Measurements from ENCODE around the gene MAPK6.
A peak's percentile ranks its signal among the peaks of the same experiment; 100 is the strongest.

MAPK6 gene

GRCh38 chr15:52018693-52019393 lies at the start of gene MAPK6:
Gene MAPK6, plus strand, starts transcription at chr15:52019219. Its CDS starts 27,242 bp downstream, at chr15:52046461.
- TF ChIP-seq CTCF (IDR thresholded peaks at IDR 0.05), result peak; percentile 32
- peaks cover 8% of the 10 kb centered on the region for H3K27me3 ChIP-seq
- H3K9me3 ChIP-seq, result no peaks in the 10 kb centered on the region
- H3K27ac ChIP-seq, result peak within 1 kb of the TSS; percentile 90
- peaks cover 33 to 38% of the 10 kb centered on the region in 2 experiments for H3K4me1 ChIP-seq (ENCODE audit: control insufficient read depth in 1 of 2, insufficient read depth in 1 of 2, low read depth in 1 of 2, low read length in 1 of 2)
- no peaks in the 10 kb centered on the region for H3K36me3 ChIP-seq
- peak within 1 kb of the TSS; percentile 70 to 76 for H3K4me3 ChIP-seq (ENCODE audit: low read depth in 1 of 2, low read length in 1 of 2)

GRCh38 chr15:51969728-51970127 lies 49.3 kb upstream of the MAPK6 start:
- no peak overlapping the region for H3K4me3 ChIP-seq (ENCODE audit: low read depth in 1 of 2, low read length in 1 of 2)
- no peaks in the 10 kb centered on the region for H3K36me3 ChIP-seq
- peaks cover 6% of the 10 kb centered on the region for H3K9me3 ChIP-seq
- TF ChIP-seq CTCF (IDR thresholded peaks at IDR 0.05), result no peak
- no peaks in the 10 kb centered on the region for H3K27me3 ChIP-seq
- peaks cover 11 to 17% of the 10 kb centered on the region in 2 experiments for H3K4me1 ChIP-seq (ENCODE audit: control insufficient read depth in 1 of 2, insufficient read depth in 1 of 2, low read depth in 1 of 2, low read length in 1 of 2)
- no peak overlapping the region for H3K27ac ChIP-seq

GRCh38 chr15:51970132-51970817 lies 48.7 kb upstream of the MAPK6 start:
- Histone ChIP-seq H3K27me3 (no peaks in the 10 kb centered on the region), H3K36me3 (no peaks in the 10 kb centered on the region), H3K9me3 (peaks cover 6% of the 10 kb centered on the region), H3K27ac (no peak overlapping the region), H3K4me3 (ENCODE audit: low read depth in 1 of 2, low read length in 1 of 2) (no peak overlapping the region), H3K4me1 (ENCODE audit: control insufficient read depth in 1 of 2, insufficient read depth in 1 of 2, low read depth in 1 of 2, low read length in 1 of 2) (peaks cover 11 to 17% of the 10 kb centered on the region in 2 experiments)
- no peak for TF ChIP-seq CTCF (IDR thresholded peaks at IDR 0.05)

GRCh38 chr15:51971032-51971374 lies 48.0 kb upstream of the MAPK6 start:
- TF ChIP-seq CTCF (IDR thresholded peaks at IDR 0.05), result no peak
- Histone ChIP-seq H3K36me3 (no peaks in the 10 kb centered on the region), H3K4me1 (ENCODE audit: control insufficient read depth in 1 of 2, insufficient read depth in 1 of 2, low read depth in 1 of 2, low read length in 1 of 2) (peaks cover 11 to 17% of the 10 kb centered on the region in 2 experiments), H3K27me3 (no peaks in the 10 kb centered on the region), H3K9me3 (peaks cover 6% of the 10 kb centered on the region), H3K4me3 (ENCODE audit: low read depth in 1 of 2, low read length in 1 of 2) (peak overlapping the region; percentile 85 to 92), H3K27ac (peak overlapping the region; percentile 77)

GRCh38 chr15:51971375-51972133 lies 47.5 kb upstream of the MAPK6 start, which contains the start of gene LEO1:
Gene LEO1, minus strand, starts transcription at chr15:51971778. Its CDS starts 33 bp downstream, at chr15:51971745.
- Histone ChIP-seq H3K4me1 (ENCODE audit: control insufficient read depth in 1 of 2, insufficient read depth in 1 of 2, low read depth in 1 of 2, low read length in 1 of 2) (peaks cover 11 to 17% of the 10 kb centered on the region in 2 experiments), H3K4me3 (ENCODE audit: low read depth in 1 of 2, low read length in 1 of 2) (peak within 1 kb of the TSS; percentile 85 to 92), H3K9me3 (peaks cover 6% of the 10 kb centered on the region), H3K27ac (peak within 1 kb of the TSS; percentile 77), H3K36me3 (no peaks in the 10 kb centered on the region), H3K27me3 (no peaks in the 10 kb centered on the region)
- peak; percentile 31 for TF ChIP-seq CTCF (IDR thresholded peaks at IDR 0.05)

Measured in neutrophil (primary cell).